Measurements from ENCODE around the gene COL8A1. TPM values are rescaled to one million over a fixed set of nuclear protein-coding genes. Genes with fewer than 3 reads are reported as not detected.

COL8A1 gene
- polyA plus RNA-seq, 3 donors, result 5.3 to 7.8 (median 5.3) TPM

GRCh38 chr3:99668044-99668443 is 29.6 kb downstream of the COL8A1 start:
- no peak for DNase-seq (ENCODE audit: low read depth in 3 of 3, low spot score in 2 of 3)

GRCh38 chr3:99669879-99670555 is 31.6 kb downstream of the COL8A1 start:
- DNase-seq (ENCODE audit: low read depth in 3 of 3, low spot score in 2 of 3), result no peak

- no peak for DNase-seq (ENCODE audit: low read depth in 3 of 3, low spot score in 2 of 3)
These were observed 32.2 kb downstream of the COL8A1 start for GRCh38 chr3:99670556-99670950.

GRCh38 chr3:99674086-99674789 is 35.8 kb downstream of the COL8A1 start:
- no peak for DNase-seq (ENCODE audit: low read depth in 3 of 3, low spot score in 2 of 3)

- DNase-seq (ENCODE audit: low read depth in 3 of 3, low spot score in 2 of 3), result no peak
These were observed 39.6 kb downstream of the COL8A1 start for GRCh38 chr3:99678023-99678422.

- no peak for DNase-seq (ENCODE audit: low read depth in 3 of 3, low spot score in 2 of 3)
These were observed 40.5 kb downstream of the COL8A1 start for GRCh38 chr3:99678896-99679295.

GRCh38 chr3:99681512-99681911 is 43.1 kb downstream of the COL8A1 start:
- no peak for DNase-seq (ENCODE audit: low read depth in 3 of 3, low spot score in 2 of 3)

- no peak for DNase-seq (ENCODE audit: low read depth in 3 of 3, low spot score in 2 of 3)
These were observed 43.6 kb downstream of the COL8A1 start for GRCh38 chr3:99681976-99682375.

- no peak for DNase-seq (ENCODE audit: low read depth in 3 of 3, low spot score in 2 of 3)
These were observed 45.1 kb downstream of the COL8A1 start for GRCh38 chr3:99683465-99683864.

GRCh38 chr3:99683876-99684275 is 45.5 kb downstream of the COL8A1 start:
- no peak for DNase-seq (ENCODE audit: low read depth in 3 of 3, low spot score in 2 of 3)

GRCh38 chr3:99684644-99685043 is 46.2 kb downstream of the COL8A1 start:
- DNase-seq (ENCODE audit: low read depth in 3 of 3, low spot score in 2 of 3), result no peak

GRCh38 chr3:99686469-99686868 is 48.1 kb downstream of the COL8A1 start:
- no peak for DNase-seq (ENCODE audit: low read depth in 3 of 3, low spot score in 2 of 3)

GRCh38 chr3:99686955-99687612 is 48.7 kb downstream of the COL8A1 start:
- peak in 2 of 3 donors; percentile 13 to 18 for DNase-seq (ENCODE audit: low read depth in 3 of 3, low spot score in 2 of 3)

GRCh38 chr3:99690761-99691369 is 52.5 kb downstream of the COL8A1 start:
- DNase-seq (ENCODE audit: low read depth in 3 of 3, low spot score in 2 of 3), result no peak

GRCh38 chr3:99693636-99694035 is 55.2 kb downstream of the COL8A1 start:
- no peak for DNase-seq (ENCODE audit: low read depth in 3 of 3, low spot score in 2 of 3)

- no peak for DNase-seq (ENCODE audit: low read depth in 3 of 3, low spot score in 2 of 3)
These were observed 58.1 kb downstream of the COL8A1 start for GRCh38 chr3:99696497-99696896.

- DNase-seq (ENCODE audit: low read depth in 3 of 3, low spot score in 2 of 3), result no peak
These were observed 58.9 kb downstream of the COL8A1 start for GRCh38 chr3:99697250-99697649.

GRCh38 chr3:99698932-99699331 is 60.5 kb downstream of the COL8A1 start:
- no peak for DNase-seq (ENCODE audit: low read depth in 3 of 3, low spot score in 2 of 3)

GRCh38 chr3:99699841-99700240 is 61.4 kb downstream of the COL8A1 start:
- DNase-seq (ENCODE audit: low read depth in 3 of 3, low spot score in 2 of 3), result no peak

- no peak for DNase-seq (ENCODE audit: low read depth in 3 of 3, low spot score in 2 of 3)
These were observed 62.4 kb downstream of the COL8A1 start for GRCh38 chr3:99700631-99701268.

Measured in right renal cortex interstitium (tissue), 3 donors.